ENCODE data around the gene XPA.

The XPA gene

DNA sequence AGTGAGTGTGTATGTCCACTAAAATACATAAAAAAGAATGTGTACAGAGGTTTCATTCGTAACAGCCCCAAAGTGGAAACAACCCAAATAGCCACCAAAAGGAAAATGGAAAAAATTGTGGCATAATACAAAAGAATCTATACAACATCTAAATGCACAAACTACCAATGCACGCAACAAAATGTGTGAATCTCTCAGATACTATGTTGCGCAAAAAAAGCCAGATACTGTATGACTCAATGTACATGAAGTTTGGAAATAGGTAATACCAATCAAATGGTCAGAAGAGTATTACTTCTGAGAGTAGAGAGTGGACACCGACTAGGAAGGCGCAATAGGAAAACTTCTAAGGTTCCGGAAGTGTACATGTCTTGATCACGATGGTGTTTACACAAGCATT is 2.4 kb downstream of the XPA start:
- H3K4me3 ChIP-seq (ENCODE audit: low read depth, low read length): no peak overlapping the region
- DNase-seq (ENCODE audit: low read depth): no peak
- TF ChIP-seq, protein P1, sequence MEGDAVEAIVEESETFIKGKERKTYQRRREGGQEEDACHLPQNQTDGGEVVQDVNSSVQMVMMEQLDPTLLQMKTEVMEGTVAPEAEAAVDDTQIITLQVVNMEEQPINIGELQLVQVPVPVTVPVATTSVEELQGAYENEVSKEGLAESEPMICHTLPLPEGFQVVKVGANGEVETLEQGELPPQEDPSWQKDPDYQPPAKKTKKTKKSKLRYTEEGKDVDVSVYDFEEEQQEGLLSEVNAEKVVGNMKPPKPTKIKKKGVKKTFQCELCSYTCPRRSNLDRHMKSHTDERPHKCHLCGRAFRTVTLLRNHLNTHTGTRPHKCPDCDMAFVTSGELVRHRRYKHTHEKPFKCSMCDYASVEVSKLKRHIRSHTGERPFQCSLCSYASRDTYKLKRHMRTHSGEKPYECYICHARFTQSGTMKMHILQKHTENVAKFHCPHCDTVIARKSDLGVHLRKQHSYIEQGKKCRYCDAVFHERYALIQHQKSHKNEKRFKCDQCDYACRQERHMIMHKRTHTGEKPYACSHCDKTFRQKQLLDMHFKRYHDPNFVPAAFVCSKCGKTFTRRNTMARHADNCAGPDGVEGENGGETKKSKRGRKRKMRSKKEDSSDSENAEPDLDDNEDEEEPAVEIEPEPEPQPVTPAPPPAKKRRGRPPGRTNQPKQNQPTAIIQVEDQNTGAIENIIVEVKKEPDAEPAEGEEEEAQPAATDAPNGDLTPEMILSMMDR (conservative IDR thresholded peaks at IDR 0.05; ENCODE audit: low read depth, low read length): no peak

DNA sequence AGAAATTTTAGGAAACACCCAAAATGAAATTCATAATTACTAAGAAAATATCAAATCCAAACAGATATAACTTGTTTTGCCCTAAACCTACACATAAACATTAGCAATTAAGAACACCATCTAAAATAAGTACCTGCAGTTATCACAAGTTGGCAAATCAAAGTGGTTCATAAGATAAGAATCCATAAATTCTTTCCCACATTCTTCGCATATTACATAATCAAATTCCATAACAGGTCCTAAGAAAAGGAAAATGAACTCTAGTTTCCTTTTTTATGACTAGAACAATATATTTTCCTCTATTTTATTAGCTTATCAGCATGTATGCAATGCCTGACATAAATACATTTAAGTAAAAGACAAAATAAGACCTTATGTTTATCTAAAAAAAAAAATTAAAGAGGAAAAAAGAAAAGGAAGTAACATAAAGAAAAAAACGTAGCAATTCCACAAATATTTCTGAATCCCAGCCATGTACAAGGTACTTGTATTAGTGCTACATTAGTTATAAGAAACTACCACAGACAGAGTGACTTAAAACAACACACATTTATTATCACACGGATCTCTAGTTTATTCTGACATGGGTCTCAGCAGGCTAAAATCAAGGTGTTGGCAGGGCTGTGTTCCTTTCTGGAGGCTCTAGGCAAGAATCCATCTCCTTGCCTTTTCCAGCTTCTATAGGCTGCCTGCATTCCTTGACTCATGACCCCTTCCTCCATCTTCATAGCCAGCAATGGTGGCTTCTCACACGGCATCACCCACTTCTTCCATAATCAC is 7.5 kb downstream of the XPA start:
- no peak for DNase-seq (ENCODE audit: low read depth)
- H3K4me3 ChIP-seq (ENCODE audit: low read depth, low read length): no peak overlapping the region
- TF ChIP-seq, protein P1 (conservative IDR thresholded peaks at IDR 0.05; ENCODE audit: low read depth, low read length): no peak

DNA sequence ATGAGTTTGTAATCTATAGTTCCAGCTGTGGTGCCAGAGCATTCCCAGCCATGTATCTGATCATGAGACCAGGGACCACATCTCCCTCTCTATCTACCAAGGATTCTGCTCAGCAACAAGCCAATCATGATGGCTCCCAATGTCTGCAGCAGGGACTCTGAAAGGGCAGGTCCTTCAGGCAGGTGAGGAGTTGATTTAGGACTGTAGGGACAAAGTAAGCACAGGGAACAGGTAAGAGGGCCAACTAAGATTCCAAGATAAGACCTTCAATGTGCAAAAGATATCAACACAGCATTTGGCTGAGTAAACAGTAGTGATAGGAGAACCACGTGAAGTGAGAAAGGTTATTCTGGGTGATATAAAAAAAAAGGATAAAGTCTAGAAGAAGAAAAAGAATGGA is 8.5 kb downstream of the XPA start:
- TF ChIP-seq, protein P1 (conservative IDR thresholded peaks at IDR 0.05; ENCODE audit: low read depth, low read length): no peak
- no peak overlapping the region for H3K4me3 ChIP-seq (ENCODE audit: low read depth, low read length)
- DNase-seq (ENCODE audit: low read depth): no peak

DNA sequence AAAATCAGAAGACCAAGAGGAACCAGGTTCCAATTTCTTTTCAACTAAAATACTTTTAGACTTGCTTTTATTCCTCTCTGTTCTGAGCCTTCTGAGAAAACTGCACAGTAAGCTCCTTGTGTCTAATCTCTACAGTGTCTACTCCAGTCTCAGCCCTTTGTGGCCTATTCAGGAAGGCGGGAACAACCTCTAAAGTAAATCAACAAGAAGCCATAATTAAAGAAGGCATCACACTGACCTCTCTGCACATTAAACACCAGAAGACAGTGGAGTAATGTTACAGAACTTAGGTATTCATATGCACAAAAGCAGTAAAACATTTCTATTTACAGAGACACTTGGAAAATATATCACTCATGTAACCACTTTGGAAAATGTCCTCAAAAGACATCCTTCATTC is 14.9 kb downstream of the XPA start:
- TF ChIP-seq, protein P1 (conservative IDR thresholded peaks at IDR 0.05; ENCODE audit: low read depth, low read length): no peak
- DNase-seq (ENCODE audit: low read depth): no peak
- H3K4me3 ChIP-seq (ENCODE audit: low read depth, low read length): no peak overlapping the region

DNA sequence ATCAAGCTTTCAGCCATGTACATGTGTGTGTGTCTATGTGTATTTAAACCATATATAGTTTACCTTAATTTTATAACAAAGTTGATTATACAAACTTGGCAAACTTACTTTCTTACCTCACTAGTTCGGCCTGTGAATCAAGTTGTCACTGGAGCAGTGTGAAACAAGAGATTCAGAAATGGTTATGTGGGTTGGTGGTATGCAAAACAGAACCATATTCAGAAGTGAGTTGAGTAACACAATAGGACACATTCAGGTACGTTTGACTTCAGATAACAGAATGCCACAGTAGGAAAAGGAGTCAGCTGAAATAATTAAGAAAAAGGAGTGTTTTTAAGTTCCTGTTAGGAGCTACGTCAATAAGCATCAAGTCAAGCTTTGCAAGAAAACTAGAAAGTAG is 21.5 kb downstream of the XPA start:
- DNase-seq (ENCODE audit: low read depth): no peak
- no peak overlapping the region for H3K4me3 ChIP-seq (ENCODE audit: low read depth, low read length)
- TF ChIP-seq, protein P1 (conservative IDR thresholded peaks at IDR 0.05; ENCODE audit: low read depth, low read length): no peak

DNA sequence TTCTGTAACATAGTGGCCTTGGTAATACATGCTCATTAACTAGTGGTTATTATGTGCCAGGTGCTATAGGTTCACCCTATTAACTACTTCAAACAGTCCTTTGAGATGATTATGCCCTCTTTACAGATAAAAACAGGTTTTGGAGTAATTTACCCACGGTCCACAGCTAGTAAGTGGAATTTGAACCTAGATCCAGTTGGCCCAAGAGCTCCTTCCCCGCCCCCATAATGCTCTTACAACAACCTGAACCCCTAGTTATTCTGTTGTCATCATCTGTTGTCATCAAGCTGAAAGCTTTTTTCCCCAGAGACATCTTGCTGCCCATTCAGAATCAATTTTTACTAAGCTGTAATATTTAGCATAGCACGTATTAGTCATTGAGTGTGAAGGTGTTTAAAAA is 23.2 kb downstream of the XPA start:
- TF ChIP-seq, protein P1 (conservative IDR thresholded peaks at IDR 0.05; ENCODE audit: low read depth, low read length): no peak
- H3K4me3 ChIP-seq (ENCODE audit: low read depth, low read length): no peak overlapping the region
- no peak for DNase-seq (ENCODE audit: low read depth)

DNA sequence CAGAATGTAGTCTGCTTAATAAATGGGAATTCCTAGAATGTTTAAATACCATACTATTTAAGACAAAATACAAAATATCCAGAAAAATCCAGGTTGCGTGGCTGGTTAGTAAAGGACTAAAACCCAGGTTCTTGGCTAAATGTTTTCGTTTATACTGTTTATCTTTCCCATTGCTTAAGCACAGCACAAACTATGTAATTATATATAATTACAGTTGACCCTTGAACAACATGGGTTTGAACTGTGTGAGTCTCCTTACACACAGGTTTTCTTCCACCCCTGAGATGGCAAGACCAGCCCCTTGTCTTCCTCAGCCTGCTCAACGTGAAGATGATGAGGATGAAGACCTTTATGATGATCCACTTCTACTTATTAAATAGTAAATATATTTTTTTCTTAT is 24.7 kb downstream of the XPA start:
- no peak overlapping the region for H3K4me3 ChIP-seq (ENCODE audit: low read depth, low read length)
- DNase-seq (ENCODE audit: low read depth): no peak
- TF ChIP-seq, protein P1 (conservative IDR thresholded peaks at IDR 0.05; ENCODE audit: low read depth, low read length): no peak

All from choroid plexus epithelial cell (primary cell).